Activated CD8-positive, alpha-beta memory T cell treated with anti-CD3 and anti-CD28 coated beads for 24 hours (primary cell): Measurements from ENCODE around the gene NPY5R.

Experiments used
- DNase-seq: peaks from one replicate; pipeline ENCODE4 v3.0.0-alpha.2; 2020

The NPY5R gene

DNA sequence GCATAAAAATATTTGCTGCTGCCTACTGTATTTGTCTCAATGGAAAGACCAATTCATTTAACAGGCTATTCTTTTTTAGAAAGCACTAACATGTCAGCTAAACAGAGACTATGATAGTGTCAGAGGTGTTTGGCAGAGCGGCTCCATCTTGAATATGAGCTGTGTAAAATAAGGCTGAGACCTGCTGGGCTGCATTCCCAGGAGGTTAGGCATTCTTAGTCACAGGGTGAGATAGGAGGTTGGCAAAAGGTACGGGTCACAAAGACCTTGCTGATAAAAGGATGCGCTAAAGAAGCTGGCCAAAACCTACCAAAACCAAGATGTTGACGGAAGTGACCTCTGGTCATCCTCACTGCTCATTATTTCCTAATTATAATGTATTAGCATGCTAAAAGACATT, 41.8 kb downstream of the NPY5R start:
- no peak for DNase-seq

DNA sequence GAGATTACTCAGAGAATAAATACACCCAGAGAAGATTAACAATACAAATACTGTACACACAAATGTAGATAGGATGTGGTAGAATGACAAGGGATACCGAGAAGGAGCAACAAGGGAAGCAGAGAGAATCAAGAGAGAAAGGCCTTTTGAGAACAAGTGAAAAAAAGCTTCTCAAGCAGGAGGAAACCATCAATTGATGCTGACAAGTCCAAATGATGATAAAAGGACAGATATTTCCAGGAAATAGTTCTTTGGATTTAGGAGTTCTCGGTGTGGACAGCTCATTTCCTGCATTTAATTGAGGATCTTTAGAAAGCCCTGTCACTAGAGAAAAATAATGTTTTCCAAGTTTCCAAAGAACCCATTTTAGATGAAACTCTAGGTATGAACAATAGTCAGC, 48.1 kb downstream of the NPY5R start:
- DNase-seq: no peak

DNA sequence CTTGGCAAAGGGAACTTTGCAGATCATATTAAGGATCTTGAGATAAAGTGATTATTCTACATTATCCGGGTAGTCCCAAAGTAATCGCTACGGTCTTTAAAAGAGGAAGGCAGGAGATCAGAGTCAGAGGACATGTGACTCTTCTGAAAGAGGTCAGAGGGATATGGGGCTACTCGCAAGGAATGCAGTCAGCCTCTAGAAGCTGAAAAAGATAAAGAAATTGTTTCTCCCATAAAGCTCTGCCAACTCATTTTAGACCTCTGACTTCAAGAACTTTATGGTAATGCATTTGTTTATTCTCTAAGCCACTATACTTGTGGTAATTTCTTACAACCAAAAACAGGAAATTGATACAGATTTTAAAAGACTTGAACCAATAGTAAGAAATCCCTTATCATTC, 48.6 kb downstream of the NPY5R start:
- no peak for DNase-seq

DNA sequence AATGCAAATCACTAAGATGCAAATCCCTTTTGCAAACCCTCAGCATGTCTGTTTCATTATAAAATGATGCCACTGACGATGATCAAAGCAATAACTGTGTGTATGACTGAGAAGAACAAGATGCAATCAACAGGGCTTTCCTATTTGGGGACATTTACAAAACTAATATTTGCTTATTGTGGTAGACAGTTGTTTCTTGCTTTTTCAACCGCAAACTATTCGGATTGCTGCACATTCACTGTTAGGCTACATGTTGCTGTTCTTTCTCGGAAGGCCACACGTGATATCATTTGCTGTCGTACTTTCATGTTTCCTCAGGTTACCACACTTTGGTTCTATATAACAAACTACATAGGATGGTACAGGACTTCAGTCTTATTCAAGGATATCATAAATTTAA, 49.8 kb downstream of the NPY5R start:
- no peak for DNase-seq

DNA sequence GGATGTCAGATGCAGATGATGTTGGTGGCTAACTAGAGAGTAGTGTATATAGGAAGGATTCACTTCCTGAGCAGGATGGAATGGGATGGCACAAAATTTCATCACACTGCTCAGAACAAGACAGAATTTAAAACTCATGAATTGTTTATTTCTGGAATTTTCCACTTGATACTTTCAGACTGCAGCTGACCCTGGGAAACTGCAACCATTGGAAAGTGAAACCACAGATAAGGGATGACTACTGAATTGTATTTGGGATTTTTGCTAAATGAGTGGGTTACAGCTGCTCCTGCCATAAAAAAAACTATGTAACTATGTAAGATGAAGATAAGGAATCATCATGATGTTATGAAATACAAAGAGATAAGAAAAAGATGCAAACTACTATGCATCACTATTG, 51.4 kb downstream of the NPY5R start:
- DNase-seq: no peak

DNA sequence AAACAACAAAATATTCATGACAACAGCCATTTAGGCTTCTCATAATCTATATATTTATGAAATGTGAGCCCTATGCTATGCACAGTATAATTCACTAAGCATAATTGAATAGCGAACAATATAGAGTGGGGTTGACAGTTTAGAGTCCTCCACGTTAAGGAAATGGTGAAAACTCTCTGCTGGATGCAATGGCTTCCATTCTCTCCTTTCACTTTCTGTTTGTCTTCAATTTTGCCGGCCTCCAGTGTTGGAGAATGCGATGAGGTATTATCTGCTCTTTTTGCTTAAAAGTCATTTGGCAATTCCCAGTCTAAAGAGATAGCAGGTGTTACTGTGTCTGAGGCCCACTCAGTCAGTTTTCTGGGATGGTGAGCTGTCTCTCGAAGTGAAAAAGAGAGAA, 52.1 kb downstream of the NPY5R start:
- no peak for DNase-seq

DNA sequence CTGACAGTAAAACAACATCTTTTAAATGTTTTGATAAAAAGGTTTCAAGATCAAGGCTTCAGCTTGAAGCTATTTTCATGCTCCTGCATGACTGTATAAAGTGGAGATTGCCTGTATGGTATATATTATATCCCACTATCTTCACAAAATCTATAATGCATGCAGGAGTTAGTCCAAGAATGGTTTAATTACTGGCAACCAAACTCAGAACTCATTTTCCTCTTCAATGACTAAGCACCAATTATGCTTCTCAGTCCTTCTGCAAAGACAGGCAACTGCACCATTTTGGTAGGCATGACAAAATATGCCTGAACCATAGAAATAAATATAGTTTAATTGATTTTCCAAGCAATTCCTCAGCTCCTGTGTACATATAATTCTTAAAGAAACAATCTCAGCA, 54.5 kb downstream of the NPY5R start:
- DNase-seq: no peak

DNA sequence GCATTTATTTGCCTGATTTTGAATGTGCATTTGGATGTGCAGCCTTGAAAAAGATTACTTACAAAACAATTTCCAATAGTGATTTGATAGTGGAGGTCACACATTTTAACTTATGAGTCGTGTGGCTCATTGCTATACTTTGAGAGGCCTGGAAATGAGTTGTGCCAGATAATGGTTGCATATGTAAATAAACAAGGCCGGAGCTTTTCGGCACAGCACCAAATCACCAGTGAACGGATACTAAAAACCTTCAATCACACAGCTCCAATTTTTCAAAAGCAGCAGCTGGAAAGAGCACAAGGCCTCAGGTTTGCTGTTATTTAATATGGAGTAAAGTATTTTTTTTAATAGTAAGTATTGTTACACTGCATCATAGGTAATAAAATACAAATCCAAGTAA, 57.2 kb downstream of the NPY5R start:
- no peak for DNase-seq
